Muscle of leg (tissue), 11 donors: ENCODE results near the gene SEMA4D. TPM values are rescaled to one million over a fixed set of nuclear protein-coding genes. Genes with fewer than 3 reads are reported as not detected.

Source experiments
- DNase-seq: peaks from one replicate; pipeline ENCODE4 v3.0.0; 2013
- H3K27ac ChIP-seq: one replicate; pipeline ENCODE4 v1.5.1; 2013; ENCODE audit warnings: mild to moderate bottlenecking, low read length, control low read depth
- H3K27me3 ChIP-seq: one replicate; pipeline ENCODE4 v1.6.1; 2013; ENCODE audit warnings: low read length; ENCODE audit not compliant: control insufficient read depth, insufficient read depth
- H3K36me3 ChIP-seq: one replicate; pipeline ENCODE4 v1.6.1; 2013; ENCODE audit warnings: low read length; ENCODE audit not compliant: control insufficient read depth, insufficient read depth
- H3K4me1 ChIP-seq: one replicate; pipeline ENCODE4 v1.6.1; 2013; ENCODE audit warnings: low read length; ENCODE audit not compliant: control insufficient read depth, insufficient read depth
- H3K4me3 ChIP-seq: one replicate; pipeline ENCODE4 v1.5.1; 2013; ENCODE audit warnings: low read length, control low read depth
- H3K9me3 ChIP-seq: replicated peaks from 2 replicates; pipeline ENCODE4 v1.6.1; 2013; ENCODE audit warnings: low read depth, low read length; ENCODE audit not compliant: control insufficient read depth
- WGBS: methylation state at CpG from one replicate; pipeline ENCODE4 v1.1.5; 2013; ENCODE audit warnings: missing lambda C conversion rate; ENCODE audit not compliant: insufficient coverage; 5-methylcytosine and 5-hydroxymethylcytosine counted together
- polyA plus RNA-seq, 8 donors: library from polyadenylated mRNA; unstranded; fragments of 120-200 nt; gene quantifications; one replicate each; pipeline versions ENCODE4 v1.2.1 to v1.2.3, GENCODE V29; 2013; ENCODE audit warnings: inconsistent platforms in 1 of 8, low replicate concordance in 1 of 8; ENCODE audit not compliant: insufficient read length in 8 of 8, insufficient read depth in 1 of 8
- total RNA-seq: library from RNA; stranded (reverse); fragments of 120-200 nt; gene quantifications from one replicate; pipeline ENCODE4 v1.2.4, GENCODE V29; 2013

Gene SEMA4D
- total and polyA plus RNA-seq, 9 donors = 12.4 to 25.3 (median 17.2) TPM

DNA sequence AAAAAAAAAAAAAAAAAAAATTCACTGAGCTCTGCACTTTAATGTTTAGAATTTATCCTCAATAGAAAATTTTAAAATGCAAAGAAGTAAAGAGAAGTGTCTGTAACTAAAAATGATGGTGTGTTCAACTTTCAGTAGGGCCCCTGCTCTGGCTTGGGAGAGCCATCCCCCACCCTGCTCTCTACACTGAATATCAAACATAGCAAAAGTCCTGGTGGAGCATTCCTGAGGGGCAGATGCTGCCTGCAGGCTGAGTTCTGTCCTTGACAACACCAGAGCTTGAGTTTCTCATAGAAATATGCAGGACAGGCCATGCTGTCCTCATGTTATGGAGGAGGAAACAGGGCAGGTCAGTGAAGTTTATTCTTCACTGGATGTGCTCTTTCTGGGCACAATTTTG is 7.1 kb upstream of the SEMA4D start:
- no peak for DNase-seq
- H3K4me1 ChIP-seq = no peaks in the 10 kb centered on the region
- H3K9me3 ChIP-seq = no peaks in the 10 kb centered on the region
- no peaks in the 10 kb centered on the region for H3K27me3 ChIP-seq
- no peaks in the 10 kb centered on the region for H3K36me3 ChIP-seq
- no peak overlapping the region for H3K4me3 ChIP-seq
- H3K27ac ChIP-seq = no peak overlapping the region

DNA sequence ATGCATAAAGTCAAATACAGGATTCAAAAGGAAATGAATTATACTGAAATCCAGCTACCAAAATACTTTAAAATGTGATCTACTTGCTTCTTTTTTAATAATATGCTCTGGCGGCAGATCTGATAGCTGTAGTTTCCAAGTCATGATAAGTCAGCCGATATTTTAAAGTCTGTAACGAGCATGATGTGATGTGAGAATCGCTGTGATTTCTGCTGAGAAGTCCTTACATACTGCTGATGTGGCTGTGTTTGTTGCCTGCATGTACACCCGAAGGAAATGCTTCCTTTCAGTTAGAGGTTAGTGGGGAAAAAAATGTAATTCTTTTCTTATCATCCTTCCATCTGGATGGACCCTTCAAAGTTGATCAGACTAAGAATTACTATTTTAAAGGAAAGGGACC is 4.8 kb upstream of the SEMA4D start:
- DNase-seq = no peak
- H3K9me3 ChIP-seq = no peaks in the 10 kb centered on the region
- H3K4me1 ChIP-seq = peaks cover 5% of the 10 kb centered on the region
- no peak overlapping the region for H3K27ac ChIP-seq
- H3K27me3 ChIP-seq = no peaks in the 10 kb centered on the region
- no peaks in the 10 kb centered on the region for H3K36me3 ChIP-seq
- WGBS = 85% methylated on average over 3 of the region's 5 CpGs
- no peak overlapping the region for H3K4me3 ChIP-seq

DNA sequence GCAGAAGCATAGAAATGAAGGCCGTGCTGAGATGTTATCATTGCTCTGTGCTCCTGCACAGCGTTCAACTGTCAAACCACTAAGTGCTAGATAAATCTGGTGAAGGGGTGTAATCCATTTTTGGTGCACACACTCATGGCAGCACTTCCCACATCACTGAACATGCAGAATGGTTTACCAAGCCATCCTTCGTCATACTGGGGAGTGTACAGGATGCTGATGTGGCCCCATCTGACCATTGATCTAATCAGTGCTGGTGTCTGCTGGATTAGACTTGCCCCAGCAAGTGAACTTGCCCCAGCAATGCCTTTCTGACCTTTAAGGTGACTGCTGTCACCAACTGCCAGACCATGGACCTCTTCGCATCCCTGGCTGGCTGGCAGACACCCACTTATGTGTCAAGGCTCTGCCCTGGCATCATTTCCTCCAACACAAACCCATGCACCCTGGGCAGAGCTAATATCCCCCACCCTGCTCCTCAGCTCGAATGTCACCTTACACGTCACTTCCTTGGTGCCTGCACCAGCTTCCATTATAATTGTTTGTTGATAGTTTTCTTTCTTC is 4.2 kb upstream of the SEMA4D start:
- 73% methylated on average over 4 of the region's 6 CpGs for WGBS
- no peaks in the 10 kb centered on the region for H3K36me3 ChIP-seq
- H3K27me3 ChIP-seq = no peaks in the 10 kb centered on the region
- H3K4me3 ChIP-seq = no peak overlapping the region
- peaks cover 5% of the 10 kb centered on the region for H3K4me1 ChIP-seq
- H3K9me3 ChIP-seq = no peaks in the 10 kb centered on the region
- H3K27ac ChIP-seq = no peak overlapping the region
- no peak for DNase-seq

DNA sequence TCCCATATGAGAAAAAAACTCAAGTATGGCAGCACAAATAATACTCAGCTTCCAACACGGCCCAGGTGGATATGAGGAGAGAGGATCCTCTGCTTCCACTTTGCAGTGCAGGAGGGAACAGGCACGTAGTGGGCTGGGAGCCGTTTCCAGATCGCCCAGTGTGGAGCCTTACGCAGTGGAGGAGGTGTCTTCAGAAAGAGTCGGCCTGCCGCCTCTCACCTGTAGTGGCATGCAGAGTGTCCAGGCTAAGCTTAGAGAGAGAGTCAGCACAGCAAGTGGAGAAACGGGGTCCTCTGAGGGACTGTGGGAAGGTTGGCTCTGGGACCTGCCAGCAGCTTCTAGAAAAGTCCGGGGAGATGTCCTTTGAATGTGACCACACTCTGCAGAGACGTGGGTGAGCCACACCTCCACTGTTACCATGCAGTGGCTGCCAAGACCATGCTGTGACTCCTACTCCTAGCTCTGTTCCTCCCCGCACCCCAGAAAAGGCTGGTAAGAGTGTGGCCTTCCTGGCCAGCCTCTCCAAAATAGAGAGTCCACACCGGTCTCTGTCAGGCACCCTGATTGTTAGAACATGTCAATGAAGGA is 3.5 kb upstream of the SEMA4D start:
- Histone ChIP-seq H3K27me3 (no peaks in the 10 kb centered on the region), H3K9me3 (no peaks in the 10 kb centered on the region), H3K4me3 (no peak overlapping the region), H3K4me1 (peaks cover 12% of the 10 kb centered on the region), H3K36me3 (no peaks in the 10 kb centered on the region), H3K27ac (no peak overlapping the region)
- WGBS = 84% methylated on average over 11 of the region's 12 CpGs
- no peak for DNase-seq

DNA sequence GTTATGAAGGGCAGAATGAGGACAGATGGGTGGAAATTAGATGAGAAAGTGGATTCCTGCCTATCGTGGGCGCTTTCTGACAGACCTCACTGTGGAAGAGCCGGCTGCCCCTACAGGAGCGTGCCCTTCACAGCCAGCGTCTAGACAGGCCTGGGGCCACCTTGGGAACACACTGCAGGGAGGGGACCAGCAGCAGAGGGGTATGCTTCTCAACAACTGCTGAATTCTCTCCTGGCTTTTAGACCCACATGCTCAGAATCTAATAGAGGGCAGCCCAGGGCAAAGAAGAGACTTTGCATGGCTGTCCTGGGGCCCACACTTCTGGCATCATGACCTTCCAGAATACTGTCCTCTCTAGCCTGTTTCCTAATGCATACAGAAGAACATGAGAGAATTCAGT is 2.1 kb upstream of the SEMA4D start:
- Histone ChIP-seq H3K36me3 (no peaks in the 10 kb centered on the region), H3K4me1 (peaks cover 19% of the 10 kb centered on the region), H3K27ac (no peak overlapping the region), H3K27me3 (no peaks in the 10 kb centered on the region), H3K9me3 (no peaks in the 10 kb centered on the region), H3K4me3 (no peak overlapping the region)
- DNase-seq = no peak
- WGBS = 77% methylated on average over 5 of the region's 5 CpGs

DNA sequence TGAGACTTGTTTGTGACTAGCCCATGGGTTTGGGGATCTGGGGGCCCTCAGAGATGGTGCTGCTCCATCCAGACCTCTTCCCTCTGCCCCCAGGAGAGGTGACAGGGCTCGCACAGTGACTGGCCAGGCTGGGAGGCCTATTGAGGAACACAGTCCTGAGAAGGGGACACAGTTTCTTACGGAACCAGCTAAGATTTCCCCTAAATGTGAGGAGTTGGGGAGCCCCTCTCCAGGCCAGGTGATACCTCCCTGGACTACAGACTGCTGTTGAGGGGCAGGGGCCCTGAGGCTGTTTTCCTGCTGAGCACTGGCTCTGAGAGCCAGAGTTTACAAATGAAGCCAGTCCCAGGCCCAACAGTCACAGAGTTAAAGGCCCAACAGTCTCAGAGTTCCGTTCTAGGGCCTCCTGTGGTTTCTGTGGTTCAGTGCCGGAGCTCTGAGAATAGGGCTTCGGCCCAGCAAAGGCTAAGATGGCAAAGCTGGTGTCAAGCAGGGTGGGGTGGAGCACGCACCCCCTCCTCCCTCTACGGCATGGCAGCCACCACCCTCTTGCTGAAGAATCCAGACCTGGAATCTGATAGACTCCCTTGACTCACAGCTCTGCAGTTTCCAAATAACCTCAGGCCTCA is 1.1 kb upstream of the SEMA4D start:
- peaks cover 24% of the 10 kb centered on the region for H3K4me1 ChIP-seq
- WGBS = 92% methylated on average over 2 of the region's 7 CpGs
- H3K27ac ChIP-seq = no peak overlapping the region

DNA sequence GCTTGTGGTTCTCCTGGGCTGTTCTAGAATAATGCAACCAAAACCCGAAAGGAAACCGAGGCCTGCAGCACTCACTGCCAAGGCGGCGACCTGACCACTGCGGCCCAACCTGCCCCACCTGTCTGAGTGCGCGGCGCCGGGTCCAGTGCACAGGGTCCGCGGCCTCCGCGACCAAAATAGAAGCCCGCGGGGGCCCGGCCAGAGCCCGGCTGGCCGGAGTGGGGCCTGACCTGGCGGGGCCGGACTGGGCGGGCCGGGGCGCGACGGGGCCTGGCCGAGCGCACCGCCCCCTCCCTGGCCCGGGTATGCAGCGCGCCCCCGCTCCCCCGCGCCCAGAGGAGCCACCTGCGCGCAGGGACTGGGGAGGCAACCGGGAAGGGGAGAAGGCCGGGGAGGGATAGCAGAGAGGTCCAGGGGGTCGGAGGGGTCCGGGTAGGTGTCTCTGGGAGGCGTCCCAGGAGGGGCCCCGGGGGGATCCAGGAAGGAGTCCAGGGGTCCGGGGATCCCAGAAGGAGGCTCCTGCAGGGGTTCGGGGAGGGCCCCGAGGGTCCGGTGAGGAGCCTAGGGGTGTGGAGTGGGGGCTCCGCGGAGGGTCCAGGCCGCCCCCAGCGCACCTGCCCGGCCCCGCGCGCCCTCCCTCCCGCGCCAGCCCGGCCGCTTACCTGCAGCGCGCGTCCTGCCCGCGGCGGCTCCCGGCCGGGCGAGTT is 503 bp downstream of the SEMA4D start:
- H3K27ac ChIP-seq = peak overlapping the region; percentile 42
- H3K27me3 ChIP-seq = no peaks in the 10 kb centered on the region
- H3K4me3 ChIP-seq = peak overlapping the region; percentile 77
- H3K4me1 ChIP-seq = peaks cover 32% of the 10 kb centered on the region
- no peaks in the 10 kb centered on the region for H3K36me3 ChIP-seq
- WGBS = 2% methylated on average over 67 of the region's 67 CpGs
- DNase-seq = peak; percentile 31
- H3K9me3 ChIP-seq = no peaks in the 10 kb centered on the region

More for the DNA sequence above, 1.1 kb upstream of the SEMA4D start:
- Histone ChIP-seq H3K27me3 (no peaks in the 10 kb centered on the region), H3K36me3 (no peaks in the 10 kb centered on the region), H3K4me3 (no peak overlapping the region), H3K9me3 (no peaks in the 10 kb centered on the region)
- no peak for DNase-seq

DNA sequence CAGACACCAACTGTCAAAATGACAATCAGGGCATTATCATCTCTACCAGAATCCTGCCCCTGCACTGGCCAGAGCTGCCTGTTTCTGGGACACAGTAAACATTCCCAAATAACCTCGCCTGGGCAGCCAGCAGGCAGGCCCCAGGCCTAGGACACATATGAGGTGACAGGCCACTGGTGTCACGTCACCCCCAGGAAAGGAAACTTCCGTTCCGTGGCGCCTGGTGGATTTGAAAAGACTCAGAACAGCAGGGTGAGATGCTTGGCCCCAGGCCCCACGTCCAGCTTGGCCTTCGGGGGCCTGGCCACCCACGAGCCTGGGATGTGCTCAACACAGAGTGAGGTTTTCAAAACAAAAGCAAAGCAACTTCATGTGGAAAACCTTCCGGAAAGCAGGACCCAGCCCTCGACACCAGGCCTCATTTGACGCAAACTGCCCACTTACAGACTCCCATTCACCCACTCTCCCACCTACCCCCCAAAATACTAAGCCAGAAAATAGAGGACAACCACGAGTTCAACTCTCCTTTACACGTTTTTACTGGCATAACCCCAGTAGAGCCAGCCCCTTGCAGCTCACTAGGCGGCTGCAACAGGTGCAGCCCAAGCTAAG is 1.2 kb downstream of the SEMA4D start:
- 24% methylated on average over 13 of the region's 14 CpGs for WGBS
- no peaks in the 10 kb centered on the region for H3K27me3 ChIP-seq
- no peaks in the 10 kb centered on the region for H3K9me3 ChIP-seq
- no peaks in the 10 kb centered on the region for H3K36me3 ChIP-seq
- peak overlapping the region; percentile 77 for H3K4me3 ChIP-seq
- DNase-seq = no peak
- peak overlapping the region; percentile 42 for H3K27ac ChIP-seq
- peaks cover 32% of the 10 kb centered on the region for H3K4me1 ChIP-seq

DNA sequence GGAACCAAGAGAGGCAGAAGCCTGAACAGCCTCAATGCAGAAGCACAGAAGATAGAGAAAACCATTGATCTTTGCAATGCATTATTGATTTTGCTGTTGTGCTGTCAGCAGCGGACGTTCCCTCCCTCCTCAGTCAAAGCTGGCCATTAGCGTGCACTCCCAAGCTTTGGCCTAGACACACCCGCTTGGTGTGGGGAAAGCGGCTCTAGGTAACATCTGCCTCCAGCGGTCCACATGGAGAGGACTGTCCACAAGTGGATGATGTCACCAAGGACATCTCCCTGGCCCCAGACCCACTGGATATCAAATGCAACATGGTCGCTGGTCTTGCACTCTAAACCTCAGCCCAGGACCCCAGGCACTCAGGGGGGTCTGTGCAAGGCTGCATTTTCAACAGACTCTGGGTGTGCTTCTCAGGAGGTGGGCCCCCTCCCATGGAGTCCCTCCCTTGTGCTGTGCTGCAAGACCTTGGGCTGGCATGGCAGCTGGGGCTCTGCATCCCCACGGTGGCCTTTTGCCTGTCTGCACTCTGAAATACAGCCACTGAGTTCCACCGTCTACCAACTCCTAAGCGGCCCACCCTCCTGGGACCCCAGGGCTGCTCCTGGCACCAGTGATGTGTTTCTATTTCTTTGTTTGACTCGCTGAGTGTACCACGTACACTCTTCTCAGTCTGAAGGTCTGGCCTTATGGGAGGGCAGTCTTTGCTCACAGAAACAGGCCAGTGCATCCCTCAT is 1.9 kb downstream of the SEMA4D start:
- DNase-seq = no peak
- peaks cover 32% of the 10 kb centered on the region for H3K4me1 ChIP-seq
- no peaks in the 10 kb centered on the region for H3K27me3 ChIP-seq
- peak overlapping the region; percentile 77 for H3K4me3 ChIP-seq
- WGBS = 66% methylated on average over 10 of the region's 12 CpGs
- no peaks in the 10 kb centered on the region for H3K36me3 ChIP-seq
- H3K27ac ChIP-seq = peak overlapping the region; percentile 42
- H3K9me3 ChIP-seq = no peaks in the 10 kb centered on the region
